IPS DF 19.7 (cell line): ENCODE measurements around the gene CCDC175.

Experiments used
- DNase-seq: peaks from one replicate; pipeline ENCODE4 v3.0.0-alpha.2; 2013; ENCODE audit warnings: low read depth, low spot score

CCDC175 gene

GRCh38 chr14:59540852-59541251 lies 35.8 kb downstream of the CCDC175 start:
- DNase-seq, result no peak

GRCh38 chr14:59538936-59539335 lies 37.7 kb downstream of the CCDC175 start:
- no peak for DNase-seq

- no peak for DNase-seq
Observed at GRCh38 chr14:59537476-59537875, 39.1 kb downstream of the CCDC175 start.

- no peak for DNase-seq
Observed at GRCh38 chr14:59534361-59534987, 42.1 kb downstream of the CCDC175 start.

- no peak for DNase-seq
Observed at GRCh38 chr14:59532419-59532818, 44.2 kb downstream of the CCDC175 start.

- no peak for DNase-seq
Observed at GRCh38 chr14:59530349-59530748, 46.3 kb downstream of the CCDC175 start.

- no peak for DNase-seq
Observed at GRCh38 chr14:59529189-59529588, 47.4 kb downstream of the CCDC175 start.

- no peak for DNase-seq
Observed at GRCh38 chr14:59520224-59520623, 56.4 kb downstream of the CCDC175 start.

- DNase-seq, result peak; percentile 7
Observed at GRCh38 chr14:59511916-59512575, 64.6 kb downstream of the CCDC175 start.

GRCh38 chr14:59510966-59511365 lies 65.6 kb downstream of the CCDC175 start:
- DNase-seq, result no peak

- no peak for DNase-seq
Observed at GRCh38 chr14:59510001-59510400, 66.6 kb downstream of the CCDC175 start.

GRCh38 chr14:59509101-59509500 lies 67.5 kb downstream of the CCDC175 start:
- DNase-seq, result no peak

- DNase-seq, result no peak
Observed at GRCh38 chr14:59507752-59508103, 68.9 kb downstream of the CCDC175 start.

- peak; percentile 52 for DNase-seq
Observed at GRCh38 chr14:59507063-59507751, 69.4 kb downstream of the CCDC175 start.

GRCh38 chr14:59503256-59503655 lies 73.4 kb downstream of the CCDC175 start:
- DNase-seq, result no peak

GRCh38 chr14:59500732-59501131 lies 75.9 kb downstream of the CCDC175 start:
- DNase-seq, result no peak

GRCh38 chr14:59492384-59492783 lies 84.2 kb downstream of the CCDC175 start:
- DNase-seq, result no peak

- DNase-seq, result no peak
Observed at GRCh38 chr14:59490756-59491155, 85.9 kb downstream of the CCDC175 start.

- no peak for DNase-seq
Observed at GRCh38 chr14:59484639-59485175, 91.9 kb downstream of the CCDC175 start.

GRCh38 chr14:59483819-59484638 lies 92.6 kb downstream of the CCDC175 start, which contains the start of the genes JKAMP and L3HYPDH:
TSS of gene JKAMP (plus strand) at chr14:59484517. CDS start at chr14:59484590, 73 bp downstream.
TSS of gene L3HYPDH (minus strand) at chr14:59484408. CDS start at chr14:59484316, 92 bp downstream.
- peak; percentile 75 for DNase-seq

- DNase-seq, result no peak
Observed at GRCh38 chr14:59483363-59483762, 93.2 kb downstream of the CCDC175 start.
